Stimulated activated CD8-positive, alpha-beta memory T cell treated with anti-CD3 and anti-CD28 coated beads, Interleukin-15, amount 100 ng/mL, for 4 hours (primary cell): Measurements from ENCODE around the gene GANC.

Source experiments
- DNase-seq, 2 donors: peaks; one replicate each; pipeline ENCODE4 v3.0.0-alpha.2; 2020; ENCODE audit warnings: low read depth in 2 of 2

Gene GANC

GRCh38 chr15:42384597-42384996 is 111.6 kb downstream of the GANC start:
- no peak for DNase-seq

DNA sequence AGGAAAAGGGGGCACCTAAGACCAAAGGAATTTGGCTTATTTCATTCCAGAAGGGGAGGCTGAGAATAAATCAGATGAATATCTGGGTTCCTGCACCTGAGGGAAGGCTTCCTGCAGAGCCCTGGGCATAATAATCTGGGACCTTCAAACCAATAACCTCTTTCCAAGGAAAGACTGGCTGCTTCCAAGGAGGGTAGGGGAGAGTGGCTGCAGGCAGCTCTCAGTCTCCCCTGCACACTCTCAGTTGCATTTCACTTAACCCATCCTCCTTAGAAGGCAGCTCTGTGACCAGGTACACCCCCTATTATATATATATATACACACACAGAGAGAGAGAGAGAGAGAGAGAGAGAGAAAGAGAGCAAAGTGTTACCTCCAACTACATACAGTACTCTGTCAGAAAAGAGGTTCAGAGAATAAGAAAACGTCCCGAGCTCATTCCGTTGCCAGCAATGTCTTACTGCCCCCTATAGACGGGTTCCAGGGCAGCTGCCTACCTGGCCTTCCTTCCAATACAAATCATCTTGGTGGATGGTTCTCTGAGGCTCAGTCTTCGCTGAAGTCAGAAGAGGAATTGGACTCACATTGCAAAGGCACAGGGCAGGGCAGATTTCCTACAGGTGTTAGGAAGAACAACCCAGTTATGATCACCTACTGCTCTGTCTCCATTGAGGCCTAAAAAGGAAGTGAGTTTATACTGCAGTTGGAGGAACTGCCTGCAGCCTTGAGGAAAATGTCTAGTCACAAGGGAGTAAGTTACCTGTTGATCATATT is 112.4 kb downstream of the GANC start:
- DNase-seq, result no peak

DNA sequence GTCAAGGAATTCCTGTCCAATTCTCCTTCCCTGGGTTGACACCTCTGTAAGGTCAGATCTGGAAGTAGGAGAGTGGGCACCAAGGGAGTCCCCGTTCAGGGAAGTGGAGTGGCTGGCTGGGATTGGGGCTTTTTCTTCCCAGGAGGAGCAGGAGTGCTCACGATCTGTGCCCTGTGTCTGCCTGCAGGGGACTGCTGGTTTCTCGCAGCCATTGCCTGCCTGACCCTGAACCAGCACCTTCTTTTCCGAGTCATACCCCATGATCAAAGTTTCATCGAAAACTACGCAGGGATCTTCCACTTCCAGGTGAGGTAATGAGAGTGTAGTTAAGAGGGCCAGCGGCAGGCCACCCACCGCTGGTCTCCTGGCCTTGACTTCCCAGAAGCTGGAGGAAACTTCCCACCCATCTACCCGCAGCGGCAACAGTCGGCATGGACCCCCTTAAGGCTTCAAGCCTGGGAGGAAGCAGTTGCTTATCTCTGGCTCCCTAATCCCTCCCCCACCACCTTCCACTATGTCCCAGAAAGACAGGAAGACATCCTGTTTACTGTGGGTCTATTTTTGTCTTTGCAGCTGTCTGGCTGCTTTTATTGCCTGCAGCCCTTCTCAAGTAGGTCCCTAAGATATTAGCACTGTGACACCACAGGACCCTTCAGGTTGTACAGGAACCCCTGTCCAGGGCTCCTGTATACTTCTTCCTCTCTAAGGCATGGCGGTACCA is 113.1 kb downstream of the GANC start:
- no peak for DNase-seq

DNA sequence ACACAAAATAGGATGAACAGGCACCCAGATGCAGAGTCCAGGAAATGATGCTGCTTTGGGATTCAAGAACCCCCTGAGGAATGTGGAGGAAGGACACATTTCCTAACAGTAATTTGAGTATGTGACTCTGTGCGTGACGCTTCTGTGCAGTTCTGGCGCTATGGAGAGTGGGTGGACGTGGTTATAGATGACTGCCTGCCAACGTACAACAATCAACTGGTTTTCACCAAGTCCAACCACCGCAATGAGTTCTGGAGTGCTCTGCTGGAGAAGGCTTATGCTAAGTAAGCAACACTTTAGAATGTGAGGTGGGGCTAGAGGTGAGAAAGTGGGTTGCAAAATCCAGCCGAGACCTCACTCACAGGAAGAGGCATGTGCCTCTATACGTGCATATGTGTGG is 114.6 kb downstream of the GANC start:
- no peak for DNase-seq

- no peak for DNase-seq
Observed at GRCh38 chr15:42392309-42393024, 119.5 kb downstream of the GANC start.

DNA sequence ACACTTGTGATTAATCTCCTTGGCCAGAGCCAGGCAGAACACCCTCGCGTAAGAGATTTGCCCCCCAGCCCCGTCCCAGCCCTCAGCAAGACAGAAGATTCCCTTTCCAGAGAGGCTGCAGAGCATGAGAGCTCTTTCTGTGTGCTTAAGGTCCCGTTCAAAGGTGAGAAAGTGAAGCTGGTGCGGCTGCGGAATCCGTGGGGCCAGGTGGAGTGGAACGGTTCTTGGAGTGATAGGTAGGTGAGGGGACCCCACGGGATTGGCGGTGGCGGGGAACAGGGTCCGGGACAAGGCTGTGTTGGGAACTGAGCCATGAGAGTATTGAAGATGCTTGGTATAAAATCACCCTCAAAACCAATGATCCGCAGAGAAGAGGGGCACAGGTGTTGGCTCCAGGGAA is 121.1 kb downstream of the GANC start:
- DNase-seq, result no peak

- no peak for DNase-seq
Observed at GRCh38 chr15:42395838-42396237, 122.8 kb downstream of the GANC start.

DNA sequence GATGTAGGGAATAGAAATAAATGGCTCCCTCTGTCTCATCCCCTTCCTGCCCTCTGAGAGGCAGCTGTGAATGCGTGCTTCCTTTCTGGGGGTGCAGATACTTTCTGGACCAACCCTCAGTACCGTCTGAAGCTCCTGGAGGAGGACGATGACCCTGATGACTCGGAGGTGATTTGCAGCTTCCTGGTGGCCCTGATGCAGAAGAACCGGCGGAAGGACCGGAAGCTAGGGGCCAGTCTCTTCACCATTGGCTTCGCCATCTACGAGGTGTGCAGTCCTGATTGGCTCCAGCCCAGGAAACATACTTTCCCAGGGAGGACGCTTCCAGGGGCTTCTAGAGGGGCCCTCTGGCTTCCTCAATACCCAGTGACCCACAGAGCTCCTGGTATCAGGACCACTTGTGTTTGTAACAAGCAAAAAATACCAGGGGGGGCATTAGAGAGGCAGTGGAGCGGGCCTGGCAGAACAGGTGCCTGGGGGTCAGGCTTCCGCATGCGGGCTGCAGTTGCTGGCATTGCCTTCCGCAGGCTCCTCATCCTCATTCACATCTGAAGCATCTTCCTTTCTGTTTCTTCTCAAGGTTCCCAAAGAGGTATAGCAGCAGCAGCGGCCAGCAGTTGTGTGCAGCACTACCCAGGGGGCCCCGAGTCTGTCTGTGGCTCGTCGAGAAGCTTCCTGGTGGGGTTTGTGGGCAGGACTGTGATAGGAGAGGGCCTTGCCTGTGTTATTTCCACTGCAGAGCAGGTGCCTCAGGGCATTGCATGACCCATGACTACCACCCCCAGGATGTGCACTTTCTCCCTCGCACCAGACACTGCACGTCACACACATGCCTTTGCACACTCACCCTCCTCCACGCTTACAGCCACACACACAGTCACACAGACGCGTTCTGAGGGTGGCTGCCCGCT is 128.8 kb downstream of the GANC start:
- no peak for DNase-seq

DNA sequence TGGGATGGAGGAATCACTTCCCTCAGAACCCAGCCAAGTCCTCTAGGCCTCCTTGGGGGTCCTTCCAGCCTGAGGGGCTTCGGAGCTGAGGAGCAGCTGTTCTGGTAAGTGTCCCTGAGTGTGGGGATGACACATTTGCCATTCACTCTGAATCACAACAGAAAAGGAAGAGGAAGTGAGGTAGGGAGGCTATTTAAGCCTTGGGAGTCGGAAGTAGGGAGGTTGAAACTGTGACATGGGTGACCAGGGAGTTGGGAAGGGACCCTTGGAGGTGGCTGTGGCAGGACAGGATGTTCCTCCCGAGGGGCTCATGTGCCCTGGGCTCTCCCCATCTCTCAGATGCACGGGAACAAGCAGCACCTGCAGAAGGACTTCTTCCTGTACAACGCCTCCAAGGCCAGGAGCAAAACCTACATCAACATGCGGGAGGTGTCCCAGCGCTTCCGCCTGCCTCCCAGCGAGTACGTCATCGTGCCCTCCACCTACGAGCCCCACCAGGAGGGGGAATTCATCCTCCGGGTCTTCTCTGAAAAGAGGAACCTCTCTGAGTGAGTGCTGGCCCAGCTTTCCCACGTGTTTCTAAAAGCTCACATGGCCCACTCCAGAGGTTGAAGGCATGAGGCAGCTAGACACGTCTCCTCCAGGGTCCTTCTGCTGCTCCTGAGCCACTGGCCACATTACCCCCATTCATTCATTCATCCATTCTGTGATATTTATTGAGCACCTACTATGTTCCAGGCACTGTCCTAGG is 129.6 kb downstream of the GANC start:
- DNase-seq, result no peak

DNA sequence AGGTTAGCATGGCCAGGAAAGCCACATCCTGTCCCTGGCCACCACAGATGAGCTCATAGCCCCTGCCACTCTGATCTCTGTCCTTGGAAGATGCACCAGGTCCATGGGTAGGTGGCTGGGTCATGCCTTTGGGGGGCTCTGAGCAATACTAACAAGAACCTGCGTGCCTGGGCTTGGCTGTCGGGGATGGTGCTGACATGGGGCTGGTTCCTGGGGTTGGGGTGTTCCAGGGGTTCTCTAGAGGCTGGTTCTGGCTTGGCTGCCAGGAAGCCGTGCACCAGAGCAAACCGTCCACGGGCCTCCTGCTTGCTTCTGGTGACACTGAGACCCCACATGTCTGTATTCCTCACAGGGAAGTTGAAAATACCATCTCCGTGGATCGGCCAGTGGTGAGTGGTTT is 130.4 kb downstream of the GANC start:
- DNase-seq, result no peak

DNA sequence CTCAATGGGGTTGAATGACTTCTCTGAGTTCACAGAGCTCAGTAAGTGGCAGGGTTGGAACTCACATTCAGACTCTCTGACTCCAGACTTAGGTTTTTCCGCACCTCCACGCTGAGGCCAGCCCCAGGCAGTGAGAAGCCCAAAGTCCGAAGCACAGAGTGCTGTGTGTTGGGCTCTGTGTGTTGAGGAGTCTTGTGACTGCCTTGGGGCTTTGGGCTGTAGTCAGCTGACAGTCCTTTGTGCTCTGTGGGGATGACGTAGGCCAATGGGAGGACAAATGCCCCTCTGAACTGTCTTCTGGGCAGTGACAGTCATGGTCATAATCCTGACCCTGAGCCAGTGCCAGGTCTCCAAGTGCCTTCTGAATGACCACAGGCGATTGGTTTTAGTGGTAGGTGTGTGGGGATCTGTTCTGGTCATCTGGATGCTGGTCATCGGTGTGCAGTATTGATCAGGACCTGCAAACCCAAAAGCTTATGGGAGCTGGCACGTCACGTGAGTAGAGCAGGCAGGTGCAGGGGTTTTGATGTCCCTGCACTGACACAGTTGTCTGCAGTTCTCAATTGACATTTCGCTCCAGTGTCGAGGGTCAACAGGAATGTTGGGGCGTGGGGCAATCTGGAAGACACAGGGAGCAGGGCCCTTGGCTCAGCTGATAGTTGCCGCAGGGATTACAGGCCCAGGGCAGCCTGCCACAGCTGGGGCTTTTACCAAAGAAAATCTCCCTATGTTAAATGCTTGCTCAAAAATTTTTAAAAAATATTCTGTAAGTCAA is 131.6 kb downstream of the GANC start:
- no peak for DNase-seq

DNA sequence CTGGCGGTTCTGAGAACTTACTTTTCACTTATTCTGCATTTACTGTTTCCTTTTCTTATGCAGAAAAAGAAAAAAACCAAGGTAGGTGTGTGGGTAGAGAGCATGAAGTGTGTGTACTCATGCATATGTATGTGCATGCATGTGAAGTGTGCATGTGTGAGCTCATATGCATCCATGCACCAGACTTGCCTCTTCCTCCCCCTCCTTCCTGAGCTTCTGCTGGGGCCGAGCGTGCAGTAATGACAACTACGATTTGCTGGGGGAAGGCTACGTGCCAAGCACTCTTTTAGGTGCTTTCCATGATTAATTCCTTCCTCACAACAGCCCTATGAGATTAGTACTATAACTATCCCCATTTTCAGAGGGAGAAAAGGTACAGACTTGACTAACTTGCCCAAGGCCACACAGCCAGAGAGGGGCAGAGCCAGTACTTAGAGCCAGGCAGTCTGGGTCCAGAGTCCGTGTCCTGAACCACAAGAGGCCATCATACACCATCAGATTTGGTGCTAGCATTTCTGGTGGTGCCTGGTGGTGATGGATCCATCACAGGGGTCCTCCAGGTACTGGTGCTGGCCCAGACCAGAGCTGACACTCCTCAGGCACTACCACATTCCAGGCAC is 133.0 kb downstream of the GANC start:
- DNase-seq, result no peak
